ENCODE measurements around the gene KAT2B. TPM values are rescaled to one million over a fixed set of nuclear protein-coding genes. Genes with fewer than 3 reads are reported as not detected.

Gene KAT2B
- total and polyA plus RNA-seq, 2 donors (not counting 1 experiment from before 2014, with no cell fraction given), result 21.7 to 57.5 TPM

DNA sequence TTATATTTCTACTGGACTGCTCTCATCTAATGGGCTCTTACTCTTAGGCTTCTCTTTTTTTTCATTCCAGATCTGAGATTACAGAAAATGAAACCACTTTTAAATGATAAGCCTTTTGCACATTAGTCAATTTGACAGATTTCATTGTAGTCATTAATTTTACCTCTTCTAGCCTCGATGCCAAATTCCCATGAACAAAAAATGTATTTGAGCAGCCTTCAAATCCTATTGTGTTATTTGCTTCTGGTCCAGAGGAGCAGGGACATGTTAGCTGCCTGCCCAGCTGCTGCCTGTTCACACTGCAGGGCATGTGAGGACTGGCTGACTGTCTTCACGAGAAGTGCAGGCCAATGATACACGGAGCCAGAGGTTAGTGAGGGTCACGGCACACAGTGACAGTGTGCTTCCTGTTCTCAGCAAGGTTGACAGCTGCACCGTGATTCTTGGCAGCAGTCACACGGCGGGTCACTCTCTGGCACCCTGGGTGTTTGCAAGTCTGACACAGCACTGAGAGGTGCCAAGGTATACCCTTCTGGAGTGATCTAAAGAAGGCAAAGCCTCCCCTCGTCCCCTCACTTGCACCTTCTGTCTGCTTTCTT is 40.8 kb downstream of the KAT2B start:
- peak overlapping the region; percentile 19 to 50 for H3K27ac ChIP-seq (ENCODE audit: low read length in 2 of 2)
- ChIA-PET CTCF (interaction anchor here (0.8 kb wide), 1 partner anchor 30 kb away, joined by 3 read pairs; no protein-coding TSS in a partner anchor), POLR2A (no interaction called here)
- H3K36me3 ChIP-seq (replicated peaks in 1 of 2; ENCODE audit: control extremely low read depth in 1 of 2, control insufficient read depth in 1 of 2, extremely low read depth in 1 of 2, insufficient read depth in 2 of 2, low read length in 1 of 2), result peaks cover 6 to 16% of the 10 kb centered on the region in 2 experiments
- H3K79me2 ChIP-seq (ENCODE audit: control insufficient read depth, insufficient read depth, low read length), result peaks cover 17% of the 10 kb centered on the region
- no peaks in the 10 kb centered on the region for H3K27me3 ChIP-seq (replicated peaks in 1 of 4; ENCODE audit: control extremely low read depth in 1 of 4, control insufficient read depth in 3 of 4, insufficient read depth in 4 of 4, low read length in 3 of 4)
- WGBS (ENCODE audit: insufficient coverage), result 25% methylated on average over 7 of the region's 8 CpGs
- no peak overlapping the region for H3K9ac ChIP-seq (ENCODE audit: low read length)
- peak overlapping the region; percentile 43 for H3K4me2 ChIP-seq (replicated peaks; ENCODE audit: low read depth, low read length, poor library complexity, severe bottlenecking)
- peaks cover 7 to 11% of the 10 kb centered on the region in 2 donors for H3K4me1 ChIP-seq (ENCODE audit: control insufficient read depth in 2 of 2, insufficient read depth in 2 of 2, low read length in 2 of 2)
- peaks cover 5% of the 10 kb centered on the region for H4K20me1 ChIP-seq (ENCODE audit: control insufficient read depth, insufficient read depth, low read length, poor library complexity, severe bottlenecking)
- Mint-ChIP-seq H3K9me3 (ENCODE audit: insufficient read depth) (no peaks in the 10 kb centered on the region), H3K27me3 (no peaks in the 10 kb centered on the region), H3K4me1 (peaks cover 14% of the 10 kb centered on the region), H3K4me3 (peak overlapping the region; percentile 44), H3K27ac (peak overlapping the region; percentile 67)
- DNase-seq (peak; percentile 44), ATAC-seq (ENCODE audit: low read depth) (peak; percentile 80)
- intact Hi-C loops (cut with micrococcal nuclease), result no loop called here
- no peaks in the 10 kb centered on the region for H3K9me3 ChIP-seq (ENCODE audit: control extremely low read depth in 1 of 3, control insufficient read depth in 2 of 3, insufficient read depth in 1 of 3, low read length in 2 of 3)
- peak overlapping the region; percentile 19 for H2AFZ ChIP-seq (ENCODE audit: insufficient read depth, low read depth, low read length, poor library complexity, severe bottlenecking)
- no peak overlapping the region for H3K4me3 ChIP-seq (ENCODE audit: control extremely low read depth in 1 of 5, extremely low read depth in 1 of 5, insufficient read depth in 1 of 5, low read depth in 2 of 5, low read length in 4 of 5)
- TF ChIP-seq, protein P1, sequence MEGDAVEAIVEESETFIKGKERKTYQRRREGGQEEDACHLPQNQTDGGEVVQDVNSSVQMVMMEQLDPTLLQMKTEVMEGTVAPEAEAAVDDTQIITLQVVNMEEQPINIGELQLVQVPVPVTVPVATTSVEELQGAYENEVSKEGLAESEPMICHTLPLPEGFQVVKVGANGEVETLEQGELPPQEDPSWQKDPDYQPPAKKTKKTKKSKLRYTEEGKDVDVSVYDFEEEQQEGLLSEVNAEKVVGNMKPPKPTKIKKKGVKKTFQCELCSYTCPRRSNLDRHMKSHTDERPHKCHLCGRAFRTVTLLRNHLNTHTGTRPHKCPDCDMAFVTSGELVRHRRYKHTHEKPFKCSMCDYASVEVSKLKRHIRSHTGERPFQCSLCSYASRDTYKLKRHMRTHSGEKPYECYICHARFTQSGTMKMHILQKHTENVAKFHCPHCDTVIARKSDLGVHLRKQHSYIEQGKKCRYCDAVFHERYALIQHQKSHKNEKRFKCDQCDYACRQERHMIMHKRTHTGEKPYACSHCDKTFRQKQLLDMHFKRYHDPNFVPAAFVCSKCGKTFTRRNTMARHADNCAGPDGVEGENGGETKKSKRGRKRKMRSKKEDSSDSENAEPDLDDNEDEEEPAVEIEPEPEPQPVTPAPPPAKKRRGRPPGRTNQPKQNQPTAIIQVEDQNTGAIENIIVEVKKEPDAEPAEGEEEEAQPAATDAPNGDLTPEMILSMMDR (IDR thresholded peaks at IDR 0.05), result no peak
- no peak for TF ChIP-seq EZH2 (IDR thresholded peaks at IDR 0.05; ENCODE audit: borderline replicate concordance, insufficient read depth, low read depth, low read length, poor library complexity, severe bottlenecking)

DNA sequence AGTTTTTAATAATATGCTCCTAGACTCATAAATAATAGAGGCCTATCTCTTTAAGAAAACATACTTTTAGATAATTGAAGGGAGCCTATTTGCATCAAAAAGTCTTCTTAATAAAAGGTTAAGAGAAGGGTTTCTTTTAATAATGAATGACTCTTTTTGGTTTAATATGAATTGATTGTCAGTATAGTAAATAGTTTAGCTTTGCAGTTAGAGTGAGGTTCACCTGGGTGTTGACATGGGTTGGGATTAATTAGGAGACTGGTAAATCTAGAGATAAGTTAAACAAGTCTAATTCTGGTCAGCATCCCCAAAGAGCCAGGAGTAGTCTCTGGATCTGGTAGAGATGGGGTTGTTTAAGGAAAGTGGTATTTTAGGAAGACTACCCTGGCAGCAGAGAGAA is 43.0 kb downstream of the KAT2B start:
- no peak overlapping the region for H3K9ac ChIP-seq (ENCODE audit: low read length)
- Mint-ChIP-seq H3K27me3 (no peaks in the 10 kb centered on the region), H3K9me3 (ENCODE audit: insufficient read depth) (peaks cover 3% of the 10 kb centered on the region), H3K4me1 (peaks cover 17% of the 10 kb centered on the region), H3K4me3 (no peak overlapping the region), H3K27ac (no peak overlapping the region)
- H3K4me1 ChIP-seq (ENCODE audit: control insufficient read depth in 2 of 2, insufficient read depth in 2 of 2, low read length in 2 of 2), result peaks cover 7 to 11% of the 10 kb centered on the region in 2 donors
- no peak for DNase-seq
- H4K20me1 ChIP-seq (ENCODE audit: control insufficient read depth, insufficient read depth, low read length, poor library complexity, severe bottlenecking), result peaks cover 5% of the 10 kb centered on the region
- no peak overlapping the region for H3K27ac ChIP-seq (ENCODE audit: low read length in 2 of 2)
- no peak for ATAC-seq (ENCODE audit: low read depth)
- TF ChIP-seq, protein P1 (IDR thresholded peaks at IDR 0.05), result no peak
- TF ChIP-seq EZH2 (IDR thresholded peaks at IDR 0.05; ENCODE audit: borderline replicate concordance, insufficient read depth, low read depth, low read length, poor library complexity, severe bottlenecking), result no peak
- H3K4me2 ChIP-seq (replicated peaks; ENCODE audit: low read depth, low read length, poor library complexity, severe bottlenecking), result no peak overlapping the region
- H3K79me2 ChIP-seq (ENCODE audit: control insufficient read depth, insufficient read depth, low read length), result peaks cover 17% of the 10 kb centered on the region
- CTCF ChIA-PET, result interaction anchor here (1.1 kb wide), 1 partner anchor 15 kb away, joined by 3 read pairs; no protein-coding TSS in a partner anchor
- H3K36me3 ChIP-seq (replicated peaks in 1 of 2; ENCODE audit: control extremely low read depth in 1 of 2, control insufficient read depth in 1 of 2, extremely low read depth in 1 of 2, insufficient read depth in 2 of 2, low read length in 1 of 2), result peaks cover 7 to 14% of the 10 kb centered on the region in 2 experiments
- intact Hi-C loops (cut with micrococcal nuclease), result no loop called here
- H3K27me3 ChIP-seq (replicated peaks in 1 of 4; ENCODE audit: control extremely low read depth in 1 of 4, control insufficient read depth in 3 of 4, insufficient read depth in 4 of 4, low read length in 3 of 4), result no peaks in the 10 kb centered on the region
- no peak overlapping the region for H2AFZ ChIP-seq (ENCODE audit: insufficient read depth, low read depth, low read length, poor library complexity, severe bottlenecking)
- H3K4me3 ChIP-seq (ENCODE audit: control extremely low read depth in 1 of 5, extremely low read depth in 1 of 5, insufficient read depth in 1 of 5, low read depth in 2 of 5, low read length in 4 of 5), result no peak overlapping the region
- H3K9me3 ChIP-seq (ENCODE audit: control extremely low read depth in 1 of 3, control insufficient read depth in 2 of 3, insufficient read depth in 1 of 3, low read length in 2 of 3), result no peaks in the 10 kb centered on the region
- POLR2A ChIA-PET, result no interaction called here

Data from B cell (primary cell).